ENCODE results near the gene CTSF.
"Not testable (repeated sequence)": the region's sequence is repeated elsewhere in the genome, so short reads cannot be mapped to it uniquely, and the experiment has no call there.

DNA sequence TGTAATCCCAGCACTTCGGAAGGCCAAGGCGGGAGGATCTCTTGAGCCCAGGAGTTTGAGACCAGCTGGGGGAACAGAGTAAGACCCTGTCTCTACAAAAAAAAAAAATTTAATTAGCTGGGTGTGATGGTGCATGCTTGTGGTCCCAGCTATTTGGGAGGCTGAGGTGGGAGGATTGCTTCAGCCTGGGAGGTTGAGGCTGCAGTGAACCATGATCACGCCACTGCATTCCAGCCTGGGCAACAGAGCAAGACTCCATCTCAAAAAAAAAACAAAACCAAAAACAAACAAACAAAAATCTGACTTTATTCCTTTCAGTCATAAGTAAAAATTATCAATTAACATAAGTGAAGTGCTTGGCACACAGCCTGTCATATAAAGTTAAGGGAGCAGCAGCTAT lies 38.2 kb upstream of the CTSF start:
- TF ChIP-seq, protein P1, sequence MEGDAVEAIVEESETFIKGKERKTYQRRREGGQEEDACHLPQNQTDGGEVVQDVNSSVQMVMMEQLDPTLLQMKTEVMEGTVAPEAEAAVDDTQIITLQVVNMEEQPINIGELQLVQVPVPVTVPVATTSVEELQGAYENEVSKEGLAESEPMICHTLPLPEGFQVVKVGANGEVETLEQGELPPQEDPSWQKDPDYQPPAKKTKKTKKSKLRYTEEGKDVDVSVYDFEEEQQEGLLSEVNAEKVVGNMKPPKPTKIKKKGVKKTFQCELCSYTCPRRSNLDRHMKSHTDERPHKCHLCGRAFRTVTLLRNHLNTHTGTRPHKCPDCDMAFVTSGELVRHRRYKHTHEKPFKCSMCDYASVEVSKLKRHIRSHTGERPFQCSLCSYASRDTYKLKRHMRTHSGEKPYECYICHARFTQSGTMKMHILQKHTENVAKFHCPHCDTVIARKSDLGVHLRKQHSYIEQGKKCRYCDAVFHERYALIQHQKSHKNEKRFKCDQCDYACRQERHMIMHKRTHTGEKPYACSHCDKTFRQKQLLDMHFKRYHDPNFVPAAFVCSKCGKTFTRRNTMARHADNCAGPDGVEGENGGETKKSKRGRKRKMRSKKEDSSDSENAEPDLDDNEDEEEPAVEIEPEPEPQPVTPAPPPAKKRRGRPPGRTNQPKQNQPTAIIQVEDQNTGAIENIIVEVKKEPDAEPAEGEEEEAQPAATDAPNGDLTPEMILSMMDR (IDR thresholded peaks at IDR 0.05): not testable (repeated sequence)
- TF ChIP-seq POLR2AphosphoS5 (IDR thresholded peaks at IDR 0.05; ENCODE audit: insufficient read depth in 1 of 2, low read depth in 1 of 2): not testable (repeated sequence)
